Measurements from ENCODE around the gene AGPAT2.

The AGPAT2 gene

DNA sequence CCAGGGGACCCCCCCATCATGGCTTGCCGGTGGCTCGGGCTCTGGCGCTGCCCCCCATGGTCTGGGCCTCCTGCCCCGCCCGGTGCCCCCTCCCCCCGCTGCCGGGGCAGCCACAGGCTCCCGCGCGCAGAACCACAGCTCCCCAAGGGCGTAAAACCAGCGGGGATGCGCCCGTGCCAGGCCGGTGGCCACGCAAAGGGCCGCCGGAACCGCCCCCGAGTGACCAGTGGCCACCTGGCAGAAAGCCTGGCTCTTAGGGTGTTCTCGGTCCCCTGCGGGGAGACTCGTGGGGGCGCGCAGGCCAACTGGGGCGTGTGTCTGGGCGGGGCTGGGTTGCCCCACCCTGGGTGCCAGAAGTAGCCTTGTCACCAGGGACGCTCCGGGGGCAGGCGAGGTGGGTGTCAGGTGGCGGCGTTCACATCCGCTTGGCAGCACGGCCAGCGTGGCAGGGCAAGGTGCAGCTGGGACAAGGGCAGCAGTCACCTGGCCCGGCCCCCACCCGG lies 515 bp upstream of the AGPAT2 start:
- DNase-seq: peak; percentile 80

DNA sequence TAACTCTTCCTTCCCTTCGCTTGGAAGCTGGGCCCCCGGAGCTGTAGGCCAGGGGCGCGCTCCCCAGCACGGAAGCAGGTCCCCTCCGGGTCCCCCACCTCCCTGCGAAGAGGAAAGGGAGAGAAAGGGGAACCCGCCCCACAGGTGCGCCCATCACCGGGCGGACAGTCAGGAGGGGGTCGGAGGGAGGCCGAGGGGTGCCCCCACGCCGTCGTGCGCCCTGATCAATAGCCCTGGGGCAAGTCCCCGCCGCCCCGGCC lies 793 bp downstream of the AGPAT2 start:
- no peak for DNase-seq

DNA sequence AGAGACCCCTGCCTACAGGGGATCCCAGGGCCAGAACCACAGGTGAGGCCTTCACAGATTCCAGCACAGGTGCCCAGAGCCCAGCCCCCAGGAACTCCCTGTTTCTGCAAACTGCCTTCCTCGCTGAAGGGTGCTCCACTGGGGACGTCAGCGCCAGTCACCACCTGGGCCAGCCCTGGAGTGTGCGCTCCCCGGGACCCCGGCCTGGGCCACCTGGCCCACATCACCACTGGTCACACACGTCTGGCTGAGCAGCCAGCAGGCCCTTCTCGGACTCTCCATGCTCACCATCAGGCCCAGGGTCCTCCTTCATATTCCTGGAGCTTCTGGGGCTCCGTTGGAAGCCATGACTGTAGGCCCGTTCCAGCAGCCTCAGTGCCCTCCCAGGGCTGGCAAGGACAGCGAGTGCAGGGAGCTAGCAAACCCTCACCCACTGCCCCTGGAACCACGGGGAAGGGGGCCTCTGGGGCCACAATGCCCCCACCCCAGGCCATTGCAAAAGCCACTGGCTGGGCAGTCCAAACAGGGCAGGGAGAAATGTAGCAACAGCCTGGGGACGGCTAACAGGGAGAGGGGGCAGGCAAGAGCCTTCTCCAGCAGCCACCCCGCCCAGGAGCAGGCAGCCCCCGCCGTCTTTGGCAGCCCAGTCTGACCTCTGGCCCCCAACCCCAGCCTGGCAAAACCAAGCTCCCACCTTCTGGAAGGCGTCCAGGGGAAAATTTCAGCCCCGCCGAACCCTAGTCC lies 1.3 kb downstream of the AGPAT2 start:
- DNase-seq: no peak

DNA sequence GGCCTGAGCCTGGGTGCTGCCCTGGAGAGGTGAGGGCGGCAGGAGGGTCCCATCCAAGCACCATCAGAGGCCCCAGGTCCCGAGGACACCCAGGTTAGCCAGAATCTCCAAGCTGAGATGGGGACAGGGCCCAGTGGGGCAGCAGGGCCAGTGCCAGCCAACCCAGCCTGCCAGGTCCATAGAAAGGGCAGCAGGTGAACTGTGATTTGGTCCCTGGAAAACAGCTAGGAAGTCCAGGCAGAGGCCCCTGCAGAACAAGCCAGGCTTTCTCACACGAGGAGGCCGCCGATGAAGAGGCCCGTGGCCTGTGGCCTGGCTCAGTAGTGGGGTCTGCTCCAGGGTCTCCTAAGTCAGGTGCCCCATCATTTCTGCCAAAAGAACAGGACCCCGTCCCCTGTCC lies 2.0 kb downstream of the AGPAT2 start:
- DNase-seq: no peak

DNA sequence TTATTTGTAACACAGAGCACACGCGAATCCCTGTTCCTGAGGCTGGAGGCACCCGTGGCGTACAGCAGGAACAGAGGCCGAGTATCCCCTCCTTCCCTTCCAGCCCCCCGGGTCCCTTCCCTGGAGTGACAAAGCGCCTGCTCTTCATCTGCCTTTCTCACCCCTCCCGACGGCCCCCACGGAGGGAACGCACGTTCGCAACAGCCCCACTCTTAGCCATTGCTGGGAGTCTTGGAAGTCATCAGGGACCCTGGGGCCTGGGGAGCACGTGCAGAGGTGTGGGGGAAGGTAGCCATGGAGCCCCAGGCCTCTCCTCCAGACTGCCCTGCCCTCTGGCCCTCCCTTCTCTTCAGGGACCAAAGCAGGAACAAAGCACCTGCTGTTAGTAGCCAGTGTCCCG lies 2.5 kb downstream of the AGPAT2 start:
- no peak for DNase-seq

DNA sequence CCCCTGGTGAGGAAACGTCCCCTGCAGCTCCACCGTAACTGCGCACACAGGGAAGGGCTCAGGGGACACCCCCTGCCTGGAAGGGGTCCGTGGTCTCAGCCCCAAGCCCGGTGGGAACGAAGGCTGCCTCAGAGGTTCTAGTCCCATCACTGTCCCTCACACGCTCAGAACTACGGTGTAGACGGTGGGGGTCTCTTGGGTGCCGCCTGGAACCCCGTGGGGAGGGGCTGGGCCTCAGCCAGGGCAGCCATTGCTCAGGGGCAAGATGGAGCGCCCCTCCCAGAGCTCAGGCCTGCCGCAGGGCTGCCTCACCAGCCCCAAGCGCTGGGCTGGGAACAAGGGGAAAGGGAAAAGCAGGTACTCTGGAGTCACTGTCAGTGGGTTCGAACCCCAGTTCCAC lies 2.9 kb downstream of the AGPAT2 start:
- DNase-seq: no peak

DNA sequence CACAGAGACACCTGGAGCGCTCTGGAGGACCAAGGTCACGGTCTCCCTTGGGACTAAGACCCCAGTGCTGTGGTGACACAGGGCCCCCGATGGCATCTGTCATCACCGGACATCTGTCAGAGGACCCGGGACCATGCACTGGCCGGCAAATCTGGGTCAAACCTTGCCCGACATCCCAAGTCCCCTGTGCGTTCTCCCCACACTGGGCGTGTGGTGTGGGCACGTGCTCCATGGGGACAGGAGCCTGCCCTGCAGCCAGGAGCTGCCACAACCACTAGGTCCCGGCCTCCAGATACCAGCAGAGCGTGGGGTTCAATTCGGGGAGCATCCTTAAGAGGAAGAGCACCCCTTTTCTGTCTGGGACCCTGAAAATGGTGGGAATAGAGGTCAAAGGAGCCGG lies 3.5 kb downstream of the AGPAT2 start:
- no peak for DNase-seq

DNA sequence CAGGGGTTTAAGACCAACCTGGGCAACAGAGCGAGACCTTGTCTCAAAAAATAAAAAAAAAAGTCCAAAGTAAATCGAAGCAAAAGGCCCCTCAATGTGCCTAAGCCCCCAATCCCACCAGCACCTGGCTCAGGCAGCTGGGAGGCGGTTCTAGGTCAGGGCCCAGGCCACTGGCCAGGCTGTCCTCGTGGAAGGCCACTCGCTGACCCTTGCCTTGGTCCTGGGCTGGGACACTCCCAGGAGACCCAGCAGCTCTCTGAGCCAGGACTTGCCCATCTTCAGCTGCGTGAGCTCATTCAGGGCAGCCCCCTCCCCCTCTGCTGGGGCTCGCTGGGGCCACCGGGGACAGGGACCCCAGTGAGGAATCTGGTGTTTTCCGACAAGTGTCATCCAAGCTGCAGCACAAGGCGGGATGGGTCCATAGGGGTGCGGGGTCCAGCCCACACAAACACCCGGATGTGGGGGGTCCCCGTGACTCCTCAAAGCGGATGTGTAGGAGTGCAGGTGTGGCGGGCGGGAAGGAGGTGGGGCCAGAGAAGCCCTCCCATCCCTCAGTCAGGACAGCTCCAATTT lies 4.0 kb downstream of the AGPAT2 start:
- DNase-seq: no peak

DNA sequence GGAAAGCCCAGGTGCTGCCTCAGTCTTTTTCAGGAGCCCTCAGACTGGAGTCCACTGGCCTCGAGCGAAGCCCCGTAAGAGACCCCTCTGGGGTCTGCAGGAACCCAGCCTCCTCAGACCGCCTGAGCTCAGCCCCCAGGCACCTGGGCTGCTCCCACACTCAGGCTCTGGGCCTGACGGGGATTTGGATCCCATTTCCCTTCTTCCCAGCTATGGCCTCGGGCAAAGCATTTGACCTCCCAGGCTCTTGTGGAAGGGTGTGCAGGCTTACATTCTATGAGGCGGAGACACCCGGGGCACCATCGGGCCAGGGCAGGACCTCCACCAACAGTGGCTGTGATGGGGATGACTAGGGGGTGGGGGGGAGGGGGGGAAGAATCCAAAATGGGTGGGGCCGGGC lies 4.5 kb downstream of the AGPAT2 start:
- no peak for DNase-seq

DNA sequence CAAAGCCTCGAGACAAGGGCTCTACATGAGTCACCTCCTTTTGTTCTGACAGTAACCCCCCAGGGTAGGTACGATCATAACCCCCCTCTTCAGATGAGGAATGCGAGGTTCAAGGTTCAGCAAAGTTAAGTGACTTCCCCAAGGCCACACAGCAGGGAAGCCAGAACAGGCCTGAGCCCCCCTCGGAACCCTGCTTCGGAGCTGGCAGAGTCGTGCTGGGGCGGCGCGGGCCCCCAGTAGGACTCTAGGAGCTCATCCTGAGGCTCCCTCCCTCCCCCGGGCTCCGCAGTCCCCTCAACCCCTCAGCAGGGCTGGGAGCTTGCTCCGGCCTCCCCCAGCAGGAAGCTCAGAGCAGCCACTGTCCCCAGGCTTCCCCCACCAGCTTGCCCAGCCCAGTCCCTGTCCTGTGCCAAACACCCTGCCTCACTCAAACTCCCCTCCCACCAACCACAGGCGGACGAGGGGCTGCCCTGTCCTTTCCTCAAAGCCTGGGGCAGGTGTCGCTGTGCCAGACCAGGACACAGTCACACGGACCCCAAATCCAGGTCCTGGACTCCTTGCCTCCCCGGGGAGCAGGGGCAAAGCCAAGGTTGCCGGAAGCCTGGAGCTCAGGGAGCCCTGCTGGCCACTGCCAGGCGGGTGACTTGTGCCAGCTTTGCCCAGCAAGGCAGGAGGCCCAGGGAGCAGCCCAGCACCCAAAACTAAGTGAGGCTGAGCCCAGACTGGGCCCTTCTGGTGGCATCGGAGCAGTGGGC lies 5.1 kb downstream of the AGPAT2 start:
- no peak for DNase-seq

DNA sequence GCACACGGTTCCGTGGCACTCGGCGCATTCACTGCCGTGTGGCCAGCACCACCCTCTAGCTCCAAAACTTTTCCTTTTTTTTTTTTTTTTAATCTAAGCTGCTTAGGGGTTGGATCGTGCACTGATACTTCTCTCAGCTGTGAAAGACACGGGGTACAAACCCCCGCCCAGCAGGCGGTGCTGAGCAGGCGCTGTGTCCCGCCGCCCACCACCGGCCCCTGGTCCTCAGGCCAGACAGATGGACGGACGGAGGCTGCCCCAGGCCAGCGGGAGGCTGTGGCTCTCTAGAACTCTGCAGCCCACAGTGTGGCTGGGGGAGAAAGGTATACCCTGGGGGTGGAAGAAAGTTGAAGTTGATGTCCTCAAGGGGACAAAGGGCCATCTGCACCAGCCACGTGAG lies 6.2 kb downstream of the AGPAT2 start:
- DNase-seq: no peak

DNA sequence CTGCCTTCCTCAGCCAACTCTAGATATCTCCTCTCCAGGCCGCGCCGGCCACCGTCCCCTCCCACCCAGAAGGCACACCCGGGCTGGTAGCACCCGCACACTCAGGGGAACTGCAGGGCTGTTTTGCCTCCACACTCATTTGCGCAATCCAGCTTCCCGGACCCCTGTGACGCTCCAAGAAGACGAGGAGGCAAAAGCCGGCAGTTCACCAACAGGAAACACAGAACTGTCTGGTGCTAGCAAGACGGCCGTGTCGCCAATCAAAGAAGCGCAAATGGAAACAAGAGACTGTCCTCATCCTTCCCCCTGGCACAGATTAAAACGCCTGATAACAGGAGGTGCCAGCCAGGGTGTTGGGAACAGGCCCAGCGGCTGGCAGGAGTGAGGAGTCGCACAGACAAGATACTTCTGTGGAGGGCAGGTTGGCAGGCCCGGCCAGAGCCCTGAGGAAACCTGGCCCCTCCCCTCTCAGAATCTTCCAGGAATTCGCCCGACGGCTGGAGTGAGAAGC lies 7.8 kb downstream of the AGPAT2 start:
- no peak for DNase-seq

DNA sequence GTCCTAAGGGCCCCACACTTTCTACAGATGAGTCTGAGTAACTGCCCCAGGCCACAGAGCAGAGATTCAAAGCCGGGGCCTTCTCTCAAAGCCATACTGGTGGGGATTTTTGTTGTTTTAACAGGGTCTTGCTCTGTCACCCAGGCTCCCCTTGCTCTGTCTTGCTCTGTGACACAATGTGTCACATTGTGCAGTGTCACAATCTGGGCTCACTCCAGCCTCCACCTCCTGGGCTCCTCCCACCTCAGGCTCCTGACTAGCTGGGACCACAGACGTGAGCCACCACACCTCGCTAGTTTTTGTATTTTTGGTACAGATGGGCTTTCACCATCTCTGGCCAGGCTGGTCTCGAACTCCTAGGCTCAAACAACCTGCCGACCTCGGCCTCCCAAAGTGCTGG lies 8.6 kb downstream of the AGPAT2 start:
- no peak for DNase-seq

DNA sequence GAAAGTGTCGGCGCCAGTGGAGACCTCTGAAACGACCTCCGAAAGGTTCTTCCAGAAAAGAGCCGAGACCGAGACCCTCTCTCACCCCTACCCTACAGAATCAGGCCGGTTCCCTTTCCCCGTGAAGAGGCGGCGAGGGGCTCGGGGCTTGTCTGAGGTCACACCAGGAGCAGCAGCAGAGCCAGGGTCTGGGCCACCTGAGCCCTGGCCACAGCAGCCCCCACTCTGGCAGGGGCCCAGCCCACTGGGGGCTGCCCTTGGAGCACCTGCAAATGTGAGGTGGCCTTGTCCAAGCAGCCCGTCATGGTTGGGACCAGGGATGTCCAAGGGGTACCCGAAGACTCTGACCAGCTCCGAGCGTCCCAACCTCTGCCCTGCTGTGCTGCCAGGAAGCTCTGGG lies 9.2 kb downstream of the AGPAT2 start:
- DNase-seq: no peak

DNA sequence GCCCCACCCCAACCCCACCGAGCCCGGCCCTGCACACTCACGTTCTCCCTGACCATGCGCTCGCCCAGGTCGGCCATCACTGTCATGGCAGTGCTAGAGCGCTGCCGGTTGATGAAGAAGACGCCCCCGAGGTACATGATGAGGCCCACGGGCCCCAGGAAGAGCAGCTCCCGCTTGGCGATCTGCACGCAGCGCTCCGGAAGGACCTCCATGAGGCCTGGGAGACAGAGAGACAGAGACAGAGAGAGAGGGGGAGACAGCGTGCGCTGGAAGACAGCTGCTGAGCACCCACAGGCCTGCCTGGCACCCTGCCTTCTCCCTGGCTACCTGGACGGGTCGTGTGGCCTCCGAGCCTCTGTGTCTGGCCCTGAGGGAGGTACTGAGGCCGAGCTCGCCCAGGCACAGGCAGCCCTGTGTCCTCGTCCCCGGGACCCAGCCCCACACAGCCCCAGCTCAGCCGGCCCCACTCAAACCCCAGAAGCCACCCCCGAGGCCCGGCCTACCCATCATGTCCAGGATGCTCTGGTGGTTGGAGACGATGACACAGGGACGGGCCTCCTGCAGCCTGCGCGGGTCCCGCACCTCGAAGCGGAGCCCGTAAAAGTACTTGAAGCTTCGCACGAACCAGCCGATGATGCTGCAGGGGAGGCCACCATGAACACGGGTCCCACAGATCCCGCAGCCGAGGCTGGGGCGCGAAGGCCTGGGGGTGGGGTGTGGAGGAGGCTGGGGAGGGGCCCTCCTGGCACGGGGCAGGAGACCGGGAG lies 10.2 kb downstream of the AGPAT2 start:
- no peak for DNase-seq

DNA sequence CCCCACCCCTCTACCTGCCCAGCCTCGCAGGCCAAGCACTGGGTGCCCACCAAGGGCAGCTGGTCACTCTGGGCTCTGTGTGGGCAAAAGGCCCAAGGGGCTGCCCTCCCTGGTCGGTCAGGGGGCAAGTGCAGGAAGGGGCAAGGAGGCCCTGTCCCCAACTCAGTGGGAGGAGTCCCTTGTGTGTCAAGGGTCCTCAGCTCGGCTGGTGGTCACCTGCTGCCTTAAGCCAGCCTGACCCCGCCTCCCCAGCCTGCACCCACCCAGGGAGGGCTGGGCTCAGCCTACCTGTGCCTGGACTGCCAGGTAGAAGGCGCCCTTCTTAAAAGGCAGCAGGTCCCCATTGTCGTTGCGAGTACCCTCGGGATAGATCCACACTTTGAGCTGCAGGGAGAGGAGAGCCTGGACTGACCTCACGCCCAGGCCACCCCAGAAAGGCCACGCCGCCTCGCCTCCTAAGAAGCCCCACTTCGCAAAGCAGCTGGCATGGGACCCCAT lies 10.9 kb downstream of the AGPAT2 start:
- no peak for DNase-seq

DNA sequence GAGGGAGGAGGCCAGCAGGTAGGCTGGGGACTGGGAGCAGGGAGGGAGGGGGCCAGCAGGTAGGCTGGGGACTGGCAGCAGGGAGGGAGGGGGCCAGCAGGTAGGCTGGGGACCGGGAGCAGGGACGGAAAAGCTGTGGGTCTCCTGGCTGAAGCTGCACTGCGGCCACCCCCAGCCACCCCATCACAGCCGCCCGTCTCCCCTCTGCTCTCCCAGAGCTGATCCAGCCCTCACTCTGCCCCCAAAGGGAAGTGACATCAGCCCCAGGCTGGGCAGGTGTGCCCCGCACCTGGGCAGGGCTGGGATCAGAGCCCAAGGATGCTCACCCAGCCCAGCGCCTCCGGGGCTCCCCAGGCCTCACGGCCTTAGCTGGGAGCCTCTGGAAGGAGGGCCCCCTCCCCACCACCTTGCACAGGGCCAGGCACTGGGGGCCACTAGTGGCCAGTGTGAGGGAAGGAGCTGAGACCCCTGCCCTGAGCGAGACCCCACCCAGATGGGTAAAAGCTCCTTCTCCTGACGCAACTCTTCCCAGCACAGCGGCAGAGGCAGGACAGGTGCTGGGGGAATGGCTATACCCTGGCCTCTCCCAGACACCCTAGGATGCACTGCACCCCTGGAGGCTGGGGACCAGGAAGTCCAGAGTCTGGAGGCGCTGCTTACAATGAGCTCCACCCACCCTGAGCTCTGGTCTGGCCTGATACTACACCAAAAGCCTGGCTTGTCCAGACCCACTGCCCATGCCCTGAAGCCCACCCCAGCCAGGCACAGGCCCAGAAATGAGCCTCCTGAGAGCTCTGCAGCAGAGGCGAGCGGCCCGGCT lies 11.6 kb downstream of the AGPAT2 start:
- no peak for DNase-seq

DNA sequence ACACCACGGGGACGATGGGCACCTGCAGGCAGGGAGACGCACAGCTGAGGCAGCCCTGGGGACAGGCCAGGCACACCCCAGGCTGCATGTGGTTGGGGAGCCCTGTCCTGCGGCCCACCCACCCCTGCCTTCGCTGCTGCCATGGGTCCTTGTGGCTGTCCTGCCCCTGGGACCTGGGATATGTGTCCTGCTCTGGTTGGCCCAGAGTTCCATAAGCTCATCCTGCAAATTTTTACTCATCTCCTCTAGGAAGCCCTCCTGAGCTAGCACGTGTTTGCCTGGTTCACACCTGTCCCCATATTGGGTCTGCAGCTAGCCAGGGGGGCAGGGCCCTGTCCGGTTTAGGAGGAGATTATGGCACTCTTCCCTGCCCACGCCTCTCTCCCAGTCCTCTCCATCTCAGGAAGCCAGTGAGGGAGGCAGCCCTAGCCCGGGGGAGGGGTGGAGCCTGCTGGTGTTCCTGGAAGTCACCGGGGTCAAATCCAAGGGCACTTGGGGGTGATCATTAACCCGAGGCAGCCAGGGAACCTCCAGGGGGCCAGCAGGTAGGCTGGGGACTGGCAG lies 12.4 kb downstream of the AGPAT2 start:
- DNase-seq: no peak

DNA sequence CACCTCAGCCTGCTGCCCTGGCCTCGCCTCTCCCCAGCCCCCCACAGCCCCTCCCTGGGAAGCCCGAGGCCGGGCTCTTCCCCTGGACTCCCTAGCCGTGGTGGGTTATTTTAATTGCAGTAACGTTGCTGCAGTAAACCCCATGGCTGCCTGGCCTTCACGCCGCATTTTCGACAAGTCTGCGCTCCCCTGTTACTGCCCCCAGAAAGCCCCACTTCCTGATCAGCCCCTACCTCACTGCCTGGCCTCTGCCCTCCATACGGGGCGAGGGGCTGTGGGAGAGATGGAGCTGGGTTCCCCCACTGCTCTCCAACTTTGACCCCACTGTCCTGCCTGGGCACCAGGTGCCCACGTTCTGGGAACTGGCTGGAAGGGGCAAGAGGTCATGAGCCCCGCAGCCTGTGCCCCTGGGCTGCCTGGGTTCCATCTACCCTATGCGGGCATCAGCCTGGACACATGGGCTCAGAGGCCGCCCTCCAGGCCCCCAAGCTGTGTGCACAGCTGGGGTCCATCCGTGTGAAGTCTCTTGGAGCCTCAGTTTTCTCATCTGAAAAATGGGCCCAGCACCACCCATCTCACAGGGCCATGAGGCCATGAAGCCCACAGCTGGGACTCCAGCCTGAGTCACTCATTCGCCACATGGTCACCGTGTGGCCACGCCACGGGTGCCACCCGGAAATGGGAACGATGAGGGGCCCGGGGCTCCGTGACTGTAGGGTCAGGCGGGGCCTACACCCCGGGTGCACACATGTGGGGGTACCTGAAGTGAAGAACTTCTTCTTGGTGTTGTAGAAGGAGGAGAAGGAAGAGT lies 13.1 kb downstream of the AGPAT2 start:
- DNase-seq: no peak

DNA sequence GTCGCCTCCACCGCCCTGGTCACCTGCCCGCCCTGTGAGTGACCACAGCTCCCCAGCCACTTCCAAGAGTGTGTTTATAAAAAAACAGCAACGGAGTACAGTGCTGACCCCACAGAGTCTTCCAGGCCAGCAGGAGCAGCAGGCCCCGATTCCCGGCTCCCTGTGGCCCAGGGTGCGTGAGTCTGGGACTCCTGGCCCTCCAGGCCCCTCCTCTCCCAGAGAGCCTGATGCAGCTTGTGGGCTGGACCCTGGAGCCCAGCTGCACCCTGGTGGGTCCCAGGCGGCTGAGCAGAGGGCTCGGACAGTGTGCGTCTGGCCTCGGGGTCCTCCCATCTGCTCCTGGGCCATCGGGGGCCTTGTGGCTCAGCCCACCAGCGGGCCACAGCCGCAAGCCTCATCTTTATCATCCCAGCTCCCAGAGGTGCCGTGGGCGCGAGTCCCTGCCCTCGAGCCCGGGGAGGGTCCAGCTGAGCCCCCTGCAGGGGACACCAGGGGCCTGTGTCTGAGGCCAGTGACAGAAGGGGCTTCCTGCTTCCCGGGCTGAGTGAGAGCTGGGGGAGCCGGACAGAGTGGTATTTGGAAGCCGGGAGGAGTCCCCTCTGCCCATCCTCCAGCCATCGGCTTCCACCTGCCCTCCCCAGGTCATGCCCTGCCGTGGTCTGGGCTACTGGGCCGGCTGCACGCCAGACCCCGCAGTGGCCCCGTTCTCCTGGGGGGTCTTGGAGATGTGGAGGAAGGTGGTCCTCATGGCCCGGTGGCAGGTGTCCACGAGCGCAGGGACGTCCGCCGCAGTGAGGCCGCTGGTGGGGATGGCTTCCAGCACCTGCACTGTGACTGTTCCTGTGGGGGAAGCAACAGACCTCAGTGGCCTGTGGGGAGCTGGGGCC lies 13.9 kb downstream of the AGPAT2 start:
- no peak for DNase-seq

Measured in NCI-H774 (cell line).